Epithelial cell of esophagus (primary cell): ENCODE measurements around the gene EPB42.
"Not testable (repeated sequence)": the region's sequence is repeated elsewhere in the genome, so short reads cannot be mapped to it uniquely, and the experiment has no call there.

Source experiments
- DNase-seq: peaks from one replicate; pipeline ENCODE4 v3.0.0; 2010; ENCODE audit warnings: low read depth
- H3K4me3 ChIP-seq: 2 replicates; pipeline ENCODE4 v1.5.1; 2011; ENCODE audit warnings: mild to moderate bottlenecking, low read length, control low read depth
- CTCF ChIP-seq: IDR thresholded peaks from 2 replicates; pipeline ENCODE4 v1.5.1; 2011; ENCODE audit warnings: low read depth, mild to moderate bottlenecking, low read length, control low read depth, inconsistent platforms; ENCODE audit not compliant: insufficient read depth; ENCODE audit errors: missing control alignments

Gene EPB42

GRCh38 chr15:43230640-43231115 lies 9.9 kb upstream of the EPB42 start:
- DNase-seq, result no peak
- H3K4me3 ChIP-seq, result no peak overlapping the region
- no peak for TF ChIP-seq CTCF

- DNase-seq, result no peak
- TF ChIP-seq CTCF, result no peak
- H3K4me3 ChIP-seq, result no peak overlapping the region
Measured at GRCh38 chr15:43229977-43230376, 9.2 kb upstream of the EPB42 start.

GRCh38 chr15:43226436-43227305 lies 5.9 kb upstream of the EPB42 start:
- no peak for DNase-seq
- TF ChIP-seq CTCF, result no peak

GRCh38 chr15:43225950-43226255 lies 5.1 kb upstream of the EPB42 start:
- DNase-seq, H3K4me3 ChIP-seq: not testable (repeated sequence)

More at GRCh38 chr15:43226436-43227305, 5.9 kb upstream of the EPB42 start:
- no peak overlapping the region for H3K4me3 ChIP-seq

- peak; percentile 87 for TF ChIP-seq CTCF
- no peak overlapping the region for H3K4me3 ChIP-seq
- peak; percentile 77 for DNase-seq
Measured at GRCh38 chr15:43225201-43225949, 4.6 kb upstream of the EPB42 start.

- no peak for TF ChIP-seq CTCF
- DNase-seq, result no peak
- H3K4me3 ChIP-seq, result no peak overlapping the region
Measured at GRCh38 chr15:43221422-43221821, 604 bp upstream of the EPB42 start.
